HG03280 (cell line): Measurements from ENCODE around the gene HECTD4.

Experiments used
- ATAC-seq: cut with Tn5 transposase; IDR thresholded peaks from one replicate; pipeline ENCODE4 v1.9.1; 2021; ENCODE audit warnings: mild to moderate bottlenecking, moderate library complexity; ENCODE audit not compliant: unreplicated experiment

Gene HECTD4

GRCh38 chr12:112185093-112185923 is 196.9 kb downstream of the HECTD4 start:
- ATAC-seq: no peak

DNA sequence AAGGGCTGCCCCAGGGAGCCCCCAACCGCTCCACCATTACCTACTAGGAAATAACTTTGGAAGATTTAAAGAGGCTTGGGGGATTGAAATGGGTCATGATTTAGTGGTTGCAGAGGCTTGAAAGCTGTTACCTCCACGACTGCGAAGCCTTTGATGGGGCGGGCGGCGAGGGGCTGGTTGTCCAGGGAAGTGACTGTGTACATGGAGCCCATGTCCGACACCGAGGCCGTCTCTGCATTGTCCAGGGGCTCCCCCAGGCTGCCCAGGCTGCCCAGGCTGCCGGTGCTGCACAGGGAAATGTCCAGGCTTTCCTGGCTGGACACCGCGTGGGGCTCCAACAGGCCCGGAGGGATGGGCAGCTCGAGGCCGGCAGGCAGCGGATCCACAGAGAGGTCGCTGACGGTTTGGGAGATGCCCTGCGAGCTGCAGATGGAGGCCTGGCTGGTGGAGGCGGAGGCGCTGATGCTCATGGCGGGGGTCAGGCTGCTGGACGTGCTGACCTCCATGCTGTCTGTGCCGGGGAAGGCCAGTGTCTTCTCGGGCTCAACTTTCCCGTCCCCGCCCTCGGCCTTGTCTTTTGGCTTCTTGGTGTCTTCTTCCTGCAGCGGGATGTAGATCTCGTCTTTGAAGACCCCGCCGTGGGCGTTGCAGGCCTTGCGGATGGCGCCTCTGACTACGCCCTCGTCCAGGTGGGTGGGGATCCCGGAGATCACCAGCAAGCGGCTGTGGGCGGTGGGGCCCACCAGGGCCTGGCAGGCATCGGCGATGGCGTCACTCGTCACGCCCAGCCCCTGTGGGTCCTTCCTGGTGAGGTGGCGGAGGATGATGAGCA is 198.0 kb downstream of the HECTD4 start:
- no peak for ATAC-seq

DNA sequence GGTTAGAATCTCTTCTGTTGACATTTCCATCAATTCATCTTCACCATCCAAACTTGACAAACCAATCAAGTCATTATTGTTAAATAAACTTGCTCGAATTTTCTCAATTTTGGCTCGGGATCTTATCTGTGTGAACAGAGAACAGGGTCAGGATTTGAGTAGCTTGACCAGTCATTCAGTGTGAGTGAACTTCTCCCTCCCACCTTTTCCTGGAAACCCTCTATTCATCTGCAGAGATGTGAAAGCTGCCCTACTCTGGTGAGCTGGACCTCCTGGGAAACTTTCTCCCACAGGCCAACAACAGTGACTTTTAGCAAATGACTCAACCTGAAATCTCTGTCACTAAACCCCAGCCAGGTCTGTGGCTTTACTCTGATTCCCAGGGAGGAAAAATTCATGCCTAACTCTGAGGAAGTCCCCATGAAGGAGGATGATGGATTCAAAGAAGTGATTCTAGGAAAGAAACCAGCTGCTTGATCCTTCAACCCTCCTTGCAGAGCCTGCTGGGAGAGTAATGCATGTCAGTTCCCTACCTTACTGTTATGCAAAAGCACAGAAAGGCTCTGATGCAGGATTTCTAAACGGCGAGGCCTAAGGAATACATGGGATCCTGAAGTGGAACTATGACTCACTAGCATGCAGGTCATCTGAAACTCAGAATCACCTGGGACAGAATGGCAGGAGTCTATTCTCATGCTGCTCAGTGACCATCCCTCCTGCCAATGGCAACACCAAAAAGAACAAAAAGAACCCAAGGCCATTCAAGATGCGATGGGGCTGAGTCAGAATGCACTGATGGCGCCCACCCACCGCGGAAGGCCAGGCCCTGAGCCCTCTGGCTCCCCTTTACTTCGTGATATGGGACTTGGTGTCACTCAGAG is 198.8 kb downstream of the HECTD4 start:
- ATAC-seq: no peak

DNA sequence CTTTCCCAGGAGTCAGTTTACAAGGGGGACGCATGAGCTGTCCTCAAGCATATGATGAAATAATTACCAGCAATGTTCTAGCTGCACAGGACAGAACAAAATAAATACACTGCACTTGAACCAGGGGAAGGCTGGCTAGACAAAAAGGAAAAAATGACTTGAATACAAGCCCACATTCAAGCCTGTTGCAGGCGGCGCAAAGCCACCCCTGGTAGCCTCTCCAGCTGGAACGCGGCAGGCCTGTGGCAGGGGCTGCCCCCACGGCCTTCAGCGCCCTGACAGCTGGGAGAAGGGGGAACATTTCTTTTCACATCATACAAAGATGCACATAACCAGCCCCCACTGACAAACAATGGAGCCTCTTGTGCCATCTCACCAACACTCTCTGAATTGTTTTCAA is 199.7 kb downstream of the HECTD4 start:
- no peak for ATAC-seq

DNA sequence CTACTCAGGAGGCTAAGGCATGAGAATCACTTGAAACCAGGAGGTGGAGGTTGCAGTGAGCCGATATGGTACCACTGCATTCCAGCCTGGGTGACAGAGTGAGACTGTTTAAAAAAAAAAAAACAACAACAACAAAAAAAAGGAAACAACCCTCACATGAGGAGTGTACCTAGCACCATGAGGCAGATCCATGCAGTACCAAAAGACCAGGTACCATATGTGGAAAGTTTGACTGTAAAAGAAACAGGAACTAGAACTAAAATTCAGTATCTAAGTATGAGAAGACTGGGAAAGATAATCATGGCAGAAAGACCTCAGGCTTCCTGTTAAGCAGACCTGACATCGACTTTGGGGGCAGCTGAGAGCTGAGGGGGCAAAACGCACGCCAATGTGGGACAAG is 201.8 kb downstream of the HECTD4 start:
- ATAC-seq: no peak

- no peak for ATAC-seq
Observed at GRCh38 chr12:112179916-112180315, 202.3 kb downstream of the HECTD4 start.

GRCh38 chr12:112179341-112179740 is 202.9 kb downstream of the HECTD4 start:
- ATAC-seq: no peak

DNA sequence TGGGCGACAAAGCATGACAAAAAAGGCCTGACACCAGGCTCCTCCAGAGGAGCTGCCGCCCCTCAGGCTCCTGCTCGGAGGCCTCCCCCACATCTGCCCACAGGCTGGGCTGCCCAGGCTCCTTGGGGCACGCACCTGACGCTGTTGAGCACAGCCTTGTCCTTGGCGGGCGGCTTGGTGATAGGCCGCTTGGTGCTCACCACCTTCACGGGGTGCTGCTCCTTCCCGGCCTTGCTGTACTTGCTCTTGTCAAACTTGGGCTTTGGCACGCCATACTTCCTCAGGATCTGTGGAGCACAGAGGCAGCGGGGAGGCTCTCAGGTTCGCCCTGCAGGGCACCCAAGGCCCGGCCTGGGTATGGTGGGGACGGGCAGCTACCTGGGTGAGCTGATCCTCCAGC is 203.4 kb downstream of the HECTD4 start:
- no peak for ATAC-seq

- no peak for ATAC-seq
Observed at GRCh38 chr12:112176321-112177010, 205.8 kb downstream of the HECTD4 start.

GRCh38 chr12:112175361-112176155 is 206.7 kb downstream of the HECTD4 start:
- no peak for ATAC-seq

- ATAC-seq: no peak
Observed at GRCh38 chr12:112172556-112173324, 209.5 kb downstream of the HECTD4 start.

DNA sequence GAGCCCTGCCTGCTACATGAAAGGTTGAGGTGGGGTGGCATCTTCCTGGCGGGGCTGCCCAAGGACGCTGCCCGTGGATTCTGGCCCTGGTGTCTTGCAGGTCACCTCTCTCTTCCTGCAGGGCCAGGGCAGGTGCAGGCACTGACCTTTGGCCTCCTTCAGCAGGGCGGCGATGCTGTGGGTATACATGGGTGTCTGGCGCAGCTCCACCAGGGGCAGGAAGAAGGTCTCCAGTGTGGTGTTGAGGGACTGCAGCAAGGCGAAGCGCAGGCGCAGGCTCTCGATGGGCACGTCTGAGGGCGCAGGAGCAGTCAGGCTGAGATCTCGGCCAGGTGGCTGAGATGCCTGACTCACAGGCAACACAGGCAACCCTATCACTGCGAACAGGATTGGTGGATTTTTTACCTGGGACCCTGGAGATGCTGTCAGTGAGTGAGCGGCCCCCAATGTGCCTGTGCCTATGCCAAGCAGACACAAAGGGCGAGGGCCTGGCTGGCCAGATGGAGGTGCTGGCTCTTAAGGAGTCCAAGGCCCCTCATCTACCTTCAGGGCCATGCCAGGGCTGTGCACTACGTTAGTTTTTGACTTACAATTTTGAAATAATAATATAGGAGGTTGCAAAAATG is 211.1 kb downstream of the HECTD4 start:
- ATAC-seq: no peak

DNA sequence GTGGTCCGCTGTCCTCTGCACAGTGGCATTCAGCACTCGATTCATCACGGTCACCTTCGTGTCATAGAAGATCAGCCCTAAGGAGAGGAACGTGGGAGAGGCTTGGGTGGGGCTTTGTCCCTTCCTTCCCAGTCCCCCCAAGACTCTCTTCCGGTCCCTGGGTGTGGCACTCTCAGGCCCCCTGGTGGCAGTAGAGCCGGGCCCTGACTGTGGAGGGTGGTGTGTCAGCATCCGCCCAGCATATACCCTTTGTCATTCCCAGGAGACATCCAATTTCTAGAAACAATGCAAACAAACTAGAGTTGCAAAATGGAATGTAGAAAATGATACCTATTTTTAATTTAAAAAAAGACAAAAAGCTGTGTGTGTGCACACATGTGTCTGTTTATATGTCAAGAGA is 211.9 kb downstream of the HECTD4 start:
- no peak for ATAC-seq

DNA sequence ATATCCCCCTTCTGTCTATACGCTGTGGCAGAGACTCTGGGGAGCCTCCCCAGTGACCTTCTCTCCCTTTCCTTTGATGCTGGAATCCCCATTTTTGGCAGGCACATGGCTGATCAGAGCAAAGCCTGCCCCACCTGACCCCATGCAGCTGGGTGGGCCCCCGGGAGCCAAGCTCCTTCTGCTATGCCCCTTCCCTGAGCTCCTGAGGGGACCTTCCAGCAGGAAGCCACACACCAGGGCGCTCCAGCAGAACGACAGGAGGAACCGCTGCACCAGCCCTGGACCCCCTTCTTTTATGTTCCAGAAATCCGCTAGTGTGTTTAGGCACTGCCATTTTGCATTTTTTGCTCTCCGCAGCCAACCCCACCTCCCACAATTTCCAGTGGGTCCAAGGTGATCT is 212.3 kb downstream of the HECTD4 start:
- no peak for ATAC-seq

DNA sequence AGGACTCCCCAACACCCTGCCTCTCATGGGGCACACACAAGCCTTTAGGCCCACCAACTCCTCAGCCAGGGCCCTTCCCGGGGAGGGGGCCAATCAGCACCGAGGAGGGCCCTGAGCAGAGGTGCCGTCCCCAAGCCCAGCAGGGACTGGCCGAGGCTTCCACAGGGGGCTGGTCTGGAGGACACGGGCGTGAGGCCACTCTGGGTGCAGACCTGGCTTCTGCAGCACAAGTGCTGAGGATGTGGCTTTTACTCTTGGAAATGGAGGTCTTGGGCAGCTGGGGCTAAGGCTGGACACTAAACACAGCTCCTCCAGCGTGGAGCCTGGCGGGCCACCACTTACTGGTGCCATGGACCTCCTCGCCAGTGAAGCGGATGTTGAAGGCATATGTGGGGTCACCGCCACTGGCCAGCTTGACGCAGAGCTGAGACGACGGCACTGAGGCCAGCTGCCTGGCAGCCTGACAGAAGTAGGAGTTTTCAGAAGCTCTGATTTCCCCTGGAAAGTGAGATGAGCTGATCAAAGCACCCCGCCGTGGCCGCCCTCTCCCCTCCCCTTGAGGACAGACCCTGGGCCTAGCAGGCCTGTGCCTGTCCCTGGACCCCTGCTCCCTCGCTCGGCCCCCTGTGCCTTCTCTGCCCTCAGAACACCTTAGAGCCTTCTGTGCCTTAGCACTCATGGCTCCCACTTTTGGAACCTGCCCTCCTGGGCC is 212.9 kb downstream of the HECTD4 start:
- no peak for ATAC-seq

GRCh38 chr12:112168561-112168971 is 213.7 kb downstream of the HECTD4 start:
- ATAC-seq: no peak

- ATAC-seq: no peak
Observed at GRCh38 chr12:112167718-112168525, 214.3 kb downstream of the HECTD4 start.
